Measurements from ENCODE around the gene HES5.

- TF ChIP-seq, protein P1, sequence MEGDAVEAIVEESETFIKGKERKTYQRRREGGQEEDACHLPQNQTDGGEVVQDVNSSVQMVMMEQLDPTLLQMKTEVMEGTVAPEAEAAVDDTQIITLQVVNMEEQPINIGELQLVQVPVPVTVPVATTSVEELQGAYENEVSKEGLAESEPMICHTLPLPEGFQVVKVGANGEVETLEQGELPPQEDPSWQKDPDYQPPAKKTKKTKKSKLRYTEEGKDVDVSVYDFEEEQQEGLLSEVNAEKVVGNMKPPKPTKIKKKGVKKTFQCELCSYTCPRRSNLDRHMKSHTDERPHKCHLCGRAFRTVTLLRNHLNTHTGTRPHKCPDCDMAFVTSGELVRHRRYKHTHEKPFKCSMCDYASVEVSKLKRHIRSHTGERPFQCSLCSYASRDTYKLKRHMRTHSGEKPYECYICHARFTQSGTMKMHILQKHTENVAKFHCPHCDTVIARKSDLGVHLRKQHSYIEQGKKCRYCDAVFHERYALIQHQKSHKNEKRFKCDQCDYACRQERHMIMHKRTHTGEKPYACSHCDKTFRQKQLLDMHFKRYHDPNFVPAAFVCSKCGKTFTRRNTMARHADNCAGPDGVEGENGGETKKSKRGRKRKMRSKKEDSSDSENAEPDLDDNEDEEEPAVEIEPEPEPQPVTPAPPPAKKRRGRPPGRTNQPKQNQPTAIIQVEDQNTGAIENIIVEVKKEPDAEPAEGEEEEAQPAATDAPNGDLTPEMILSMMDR (conservative IDR thresholded peaks at IDR 0.05; ENCODE audit: low read length), result no peak
- no peak for TF ChIP-seq EZH2phosphoT487 (IDR thresholded peaks at IDR 0.05; ENCODE audit: borderline replicate concordance, low read depth, low read length)
Observed at GRCh38 chr1:2515763-2516080, 14.3 kb downstream of the HES5 start.
